ENCODE data around the gene F2. TPM values are rescaled to one million over a fixed set of nuclear protein-coding genes. Genes with fewer than 3 reads are reported as not detected.
"Not testable (repeated sequence)": the region's sequence is repeated elsewhere in the genome, so short reads cannot be mapped to it uniquely, and the experiment has no call there.

The F2 gene
- total RNA-seq, 1 donor from 2014 or later, result 0.71 TPM

DNA sequence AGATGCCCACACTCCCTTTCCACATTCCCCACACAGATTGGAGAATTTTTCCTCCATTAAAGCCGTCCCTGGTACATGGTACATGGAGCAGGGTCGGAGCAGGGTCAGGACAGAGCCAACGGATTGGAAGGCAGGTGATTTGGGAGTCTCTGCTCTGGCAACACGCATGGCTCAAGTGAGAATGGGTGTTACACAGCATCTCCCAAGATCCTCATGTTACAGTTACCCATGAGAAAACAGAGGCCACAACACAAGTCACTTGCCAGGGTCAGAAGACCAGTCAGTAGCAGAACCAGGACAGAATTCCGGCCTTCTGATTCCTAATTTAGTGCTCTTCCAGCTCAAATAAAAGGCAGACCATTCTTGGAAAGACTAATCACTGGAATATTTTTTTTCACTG, 7.7 kb upstream of the F2 start:
- intact Hi-C loops (cut with micrococcal nuclease), result no loop called here

DNA sequence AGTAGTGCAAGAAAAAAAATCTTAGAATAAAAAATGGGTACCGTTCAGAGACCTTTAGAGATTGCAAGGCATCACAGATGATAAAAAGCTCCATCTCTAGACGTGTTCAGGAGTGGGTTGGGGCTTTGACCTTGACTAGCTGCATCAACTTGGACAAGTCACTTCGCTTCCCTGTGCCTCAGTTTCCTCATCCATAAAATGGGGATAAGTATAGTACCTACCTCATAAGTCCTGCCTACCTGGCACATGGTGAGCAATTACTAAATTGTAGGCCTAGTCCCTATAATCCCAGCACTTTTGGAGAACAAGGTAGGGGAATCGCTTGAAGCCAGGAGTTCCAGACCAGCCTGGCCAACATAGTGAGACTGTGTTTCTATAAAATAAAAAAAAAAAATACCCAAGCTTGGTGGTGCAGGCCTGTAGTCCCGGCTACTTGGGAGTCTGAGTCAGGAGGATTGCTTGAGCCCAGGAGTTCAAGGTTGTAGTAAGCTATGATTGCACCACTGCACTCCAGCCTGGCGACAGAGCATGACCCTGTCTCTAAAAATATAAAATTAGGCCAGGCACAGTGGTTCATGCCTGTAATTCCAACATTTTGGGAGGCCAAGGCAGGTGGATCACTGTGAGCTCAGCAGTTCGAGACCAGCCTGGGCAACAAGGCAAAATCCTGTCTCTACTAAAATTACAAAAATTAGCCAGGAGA, 6.0 kb upstream of the F2 start:
- intact Hi-C loops (cut with micrococcal nuclease), result no loop called here

DNA sequence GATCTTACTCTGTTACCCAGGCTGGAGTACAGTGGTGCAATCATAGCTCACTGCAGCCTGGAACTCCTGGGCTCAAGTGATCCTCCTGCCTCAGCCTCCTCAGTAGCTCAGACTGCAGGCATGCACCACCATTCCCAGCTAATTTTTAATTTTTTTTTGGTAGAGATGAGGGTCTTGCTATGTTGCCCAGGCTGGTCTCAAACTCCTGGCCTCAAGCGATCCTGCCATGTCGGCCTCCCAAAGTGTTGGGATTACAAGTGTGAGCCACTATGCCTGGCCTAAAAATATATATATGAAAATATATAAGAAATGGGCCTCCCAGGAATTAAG, 1.2 kb upstream of the F2 start:
- intact Hi-C loops (cut with micrococcal nuclease), result not testable (repeated sequence)

DNA sequence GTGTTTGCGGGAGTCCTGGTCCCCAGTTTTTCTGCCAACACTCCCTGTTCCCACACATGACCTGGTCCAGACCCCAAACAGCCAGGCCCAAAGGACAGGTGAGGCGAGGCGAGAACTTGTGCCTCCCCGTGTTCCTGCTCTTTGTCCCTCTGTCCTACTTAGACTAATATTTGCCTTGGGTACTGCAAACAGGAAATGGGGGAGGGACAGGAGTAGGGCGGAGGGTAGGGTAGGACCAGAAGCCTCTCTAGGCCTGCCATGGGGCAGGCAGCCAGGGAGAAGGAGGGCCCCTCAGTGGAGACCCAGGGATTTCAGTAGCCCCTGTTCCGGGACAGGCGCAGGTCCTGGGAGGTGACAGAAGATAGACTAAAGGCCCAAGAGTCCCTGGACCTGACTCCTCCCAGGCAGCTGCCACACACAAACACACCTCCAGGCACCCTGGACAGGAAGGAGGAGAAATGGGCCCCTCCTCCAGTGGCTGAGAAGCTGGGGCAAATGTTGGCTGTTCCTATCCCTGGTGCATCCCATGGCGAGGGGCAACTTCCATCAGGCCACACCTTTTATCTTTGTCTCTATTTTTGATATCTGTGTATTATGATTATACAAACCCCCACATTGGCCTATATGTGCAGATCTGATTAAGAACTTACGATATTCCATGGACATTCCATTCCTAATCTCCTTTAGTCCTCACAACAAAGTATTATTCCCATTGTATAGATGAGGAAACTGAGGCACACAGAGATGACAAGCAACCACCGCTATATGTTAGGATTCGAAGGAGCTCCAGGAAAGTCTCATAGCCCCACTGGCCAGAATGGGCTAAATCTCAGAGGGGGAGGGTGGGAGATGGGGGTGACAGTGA, 626 bp upstream of the F2 start:
- intact Hi-C loops (cut with micrococcal nuclease), result no loop called here

DNA sequence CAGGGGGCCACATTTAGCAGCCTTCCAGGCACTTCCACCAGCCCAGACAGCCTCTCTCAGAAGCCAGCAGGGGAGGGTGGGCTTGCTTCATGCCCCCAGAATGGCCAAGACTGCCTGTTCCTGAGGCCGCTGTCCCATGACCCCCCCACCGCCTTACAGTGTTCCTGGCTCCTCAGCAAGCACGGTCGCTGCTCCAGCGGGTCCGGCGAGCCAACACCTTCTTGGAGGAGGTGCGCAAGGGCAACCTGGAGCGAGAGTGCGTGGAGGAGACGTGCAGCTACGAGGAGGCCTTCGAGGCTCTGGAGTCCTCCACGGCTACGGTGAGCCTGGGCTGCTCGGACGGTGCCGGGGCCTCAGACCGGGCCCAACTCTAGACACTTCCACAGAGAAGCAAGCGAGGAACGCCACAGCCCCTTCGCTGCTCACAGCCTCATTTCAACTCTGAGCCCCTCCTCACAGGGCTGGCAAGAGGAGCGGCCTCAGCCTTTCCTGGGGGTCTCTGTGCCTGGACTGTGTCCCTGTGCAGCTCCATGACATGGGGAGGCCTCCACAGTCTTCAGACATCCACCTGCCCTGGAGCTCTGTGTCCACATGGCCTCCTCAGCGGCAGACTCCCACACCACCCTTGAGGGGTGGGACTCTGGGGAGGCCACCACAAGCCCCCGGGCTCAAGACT, 668 bp downstream of the F2 start:
- intact Hi-C loops (cut with micrococcal nuclease), result no loop called here

DNA sequence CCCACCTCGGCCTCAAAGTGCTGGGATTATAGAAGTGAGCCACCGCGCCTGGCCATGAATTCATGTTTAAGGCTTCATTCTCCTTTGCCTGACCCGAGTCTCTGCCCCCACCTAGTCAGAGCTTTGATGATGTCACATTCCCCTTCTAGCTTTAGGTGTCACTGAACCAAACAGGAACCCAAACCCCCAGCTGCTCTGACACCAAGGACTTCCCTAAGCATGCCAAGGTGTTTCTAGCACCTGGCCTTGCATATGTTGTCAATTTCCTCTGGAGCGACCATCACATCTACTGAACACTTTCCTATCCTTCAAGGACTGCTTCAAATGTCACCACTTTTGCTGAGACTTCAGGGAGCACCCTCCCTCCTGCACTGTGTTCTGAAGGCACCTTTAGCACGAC, 2.3 kb downstream of the F2 start:
- intact Hi-C loops (cut with micrococcal nuclease), result no loop called here

DNA sequence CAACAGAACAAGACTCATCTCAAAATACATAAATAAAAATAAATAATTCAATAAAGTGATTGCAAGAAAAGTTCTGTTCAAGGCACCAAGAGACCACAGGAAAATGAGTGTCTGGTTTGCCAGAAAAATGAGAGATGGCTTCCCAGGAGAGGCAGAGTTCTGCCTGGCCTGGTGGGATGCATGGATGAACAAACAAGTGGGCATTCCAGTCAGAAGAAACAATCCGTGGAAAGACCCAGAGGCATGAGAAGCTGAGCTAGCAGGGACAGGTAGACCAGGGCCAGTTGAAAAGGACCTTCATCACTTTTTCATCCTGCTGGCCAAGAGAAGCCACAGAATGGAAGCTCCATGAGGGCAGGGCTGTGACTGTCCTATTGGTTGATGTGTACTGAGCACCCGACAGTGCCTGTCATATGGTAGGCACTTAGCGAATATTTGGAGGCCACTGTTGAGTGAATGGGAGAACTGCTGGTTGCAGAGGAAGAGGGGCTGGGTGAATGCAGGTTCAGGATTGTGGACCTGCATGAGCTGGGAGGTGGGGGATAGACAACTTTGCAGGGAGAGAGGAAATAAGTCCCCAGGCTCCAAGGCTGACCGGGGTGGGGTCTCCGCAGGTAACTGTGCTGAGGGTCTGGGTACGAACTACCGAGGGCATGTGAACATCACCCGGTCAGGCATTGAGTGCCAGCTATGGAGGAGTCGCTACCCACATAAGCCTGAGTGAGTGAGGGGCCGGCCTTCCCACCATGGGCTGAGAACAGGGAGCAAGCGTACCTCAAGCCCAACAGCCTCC, 3.7 kb downstream of the F2 start:
- intact Hi-C loops (cut with micrococcal nuclease), result no loop called here

DNA sequence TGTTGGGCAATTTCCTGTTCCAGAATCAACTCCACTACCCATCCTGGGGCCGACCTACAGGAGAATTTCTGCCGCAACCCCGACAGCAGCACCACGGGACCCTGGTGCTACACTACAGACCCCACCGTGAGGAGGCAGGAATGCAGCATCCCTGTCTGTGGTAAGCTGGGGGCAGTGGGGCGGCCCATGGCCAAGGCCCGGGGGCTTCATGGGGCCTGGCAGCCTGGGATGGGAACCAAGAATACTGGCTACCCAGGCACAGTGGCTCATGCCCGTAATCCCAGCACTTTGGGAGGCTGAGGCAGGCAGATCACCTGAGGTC, 4.3 kb downstream of the F2 start:
- intact Hi-C loops (cut with micrococcal nuclease), result no loop called here

DNA sequence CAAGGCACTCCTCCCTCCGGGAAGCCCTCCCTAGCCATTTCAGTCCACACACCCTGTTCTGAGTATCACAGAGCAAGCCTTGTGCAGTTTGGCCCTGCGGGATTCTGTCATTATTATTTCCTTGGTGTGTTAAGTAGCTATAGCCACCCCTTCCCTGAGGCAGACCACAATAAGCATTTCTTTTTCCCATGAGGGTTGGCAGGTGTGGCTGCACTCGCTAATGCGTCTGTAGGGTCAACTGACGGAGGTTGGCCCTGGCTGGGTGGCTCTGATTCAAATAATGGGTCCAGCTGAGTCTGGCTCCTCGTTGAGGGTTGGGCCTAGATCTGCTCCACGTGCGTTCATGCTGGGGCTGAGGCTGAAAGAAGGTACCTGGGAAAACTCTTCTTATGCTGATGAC, 5.1 kb downstream of the F2 start:
- intact Hi-C loops (cut with micrococcal nuclease), result no loop called here

DNA sequence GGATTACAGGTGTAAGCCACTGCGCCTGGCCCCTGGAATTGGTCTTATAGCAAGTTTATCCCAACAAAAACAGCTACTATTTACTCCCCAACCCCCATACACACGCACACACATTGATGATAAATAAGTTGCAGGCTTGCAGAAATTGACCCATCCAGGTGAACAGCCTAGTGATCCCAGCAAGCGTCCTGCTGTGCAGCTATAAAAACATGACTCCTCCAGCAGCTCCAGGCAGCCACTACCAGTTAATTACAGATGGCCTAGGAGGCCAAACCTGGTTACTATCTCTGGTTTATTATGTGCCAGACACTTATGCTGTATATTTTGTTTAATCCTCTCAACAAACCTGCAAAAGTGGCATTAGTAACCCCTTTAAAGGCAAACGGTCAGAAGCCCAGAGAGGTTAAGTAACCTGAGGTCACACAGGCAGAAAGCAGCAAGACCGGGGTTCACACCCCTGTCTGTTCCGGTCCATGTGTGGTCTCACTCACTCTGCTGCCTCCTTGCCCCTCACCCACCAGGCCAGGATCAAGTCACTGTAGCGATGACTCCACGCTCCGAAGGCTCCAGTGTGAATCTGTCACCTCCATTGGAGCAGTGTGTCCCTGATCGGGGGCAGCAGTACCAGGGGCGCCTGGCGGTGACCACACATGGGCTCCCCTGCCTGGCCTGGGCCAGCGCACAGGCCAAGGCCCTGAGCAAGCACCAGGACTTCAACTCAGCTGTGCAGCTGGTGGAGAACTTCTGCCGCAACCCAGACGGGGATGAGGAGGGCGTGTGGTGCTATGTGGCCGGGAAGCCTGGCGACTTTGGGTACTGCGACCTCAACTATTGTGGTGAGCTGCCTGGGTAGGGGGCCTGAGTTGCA, 6.6 kb downstream of the F2 start:
- intact Hi-C loops (cut with micrococcal nuclease), result no loop called here

DNA sequence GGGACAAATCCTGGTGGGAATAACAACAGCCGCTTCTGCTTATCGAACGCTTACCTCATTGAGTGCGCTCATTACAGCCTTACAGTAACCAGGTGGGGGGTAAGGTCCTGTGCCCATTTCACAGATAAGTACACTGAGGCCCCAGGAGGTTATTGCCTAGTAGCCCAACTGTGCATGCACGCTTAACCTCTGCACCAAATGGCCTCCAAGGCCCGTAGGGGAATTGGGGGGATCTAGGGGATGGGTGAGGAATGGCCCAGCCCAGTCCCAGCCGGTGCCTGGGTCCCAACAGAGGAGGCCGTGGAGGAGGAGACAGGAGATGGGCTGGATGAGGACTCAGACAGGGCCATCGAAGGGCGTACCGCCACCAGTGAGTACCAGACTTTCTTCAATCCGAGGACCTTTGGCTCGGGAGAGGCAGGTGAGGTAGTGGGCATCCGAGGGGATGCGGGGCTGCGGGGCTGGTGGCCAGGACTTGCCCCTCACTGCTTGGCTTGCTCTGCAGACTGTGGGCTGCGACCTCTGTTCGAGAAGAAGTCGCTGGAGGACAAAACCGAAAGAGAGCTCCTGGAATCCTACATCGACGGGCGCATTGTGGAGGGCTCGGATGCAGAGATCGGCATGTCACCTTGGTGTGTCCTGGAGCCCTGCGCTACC, 7.3 kb downstream of the F2 start:
- intact Hi-C loops (cut with micrococcal nuclease), result no loop called here

DNA sequence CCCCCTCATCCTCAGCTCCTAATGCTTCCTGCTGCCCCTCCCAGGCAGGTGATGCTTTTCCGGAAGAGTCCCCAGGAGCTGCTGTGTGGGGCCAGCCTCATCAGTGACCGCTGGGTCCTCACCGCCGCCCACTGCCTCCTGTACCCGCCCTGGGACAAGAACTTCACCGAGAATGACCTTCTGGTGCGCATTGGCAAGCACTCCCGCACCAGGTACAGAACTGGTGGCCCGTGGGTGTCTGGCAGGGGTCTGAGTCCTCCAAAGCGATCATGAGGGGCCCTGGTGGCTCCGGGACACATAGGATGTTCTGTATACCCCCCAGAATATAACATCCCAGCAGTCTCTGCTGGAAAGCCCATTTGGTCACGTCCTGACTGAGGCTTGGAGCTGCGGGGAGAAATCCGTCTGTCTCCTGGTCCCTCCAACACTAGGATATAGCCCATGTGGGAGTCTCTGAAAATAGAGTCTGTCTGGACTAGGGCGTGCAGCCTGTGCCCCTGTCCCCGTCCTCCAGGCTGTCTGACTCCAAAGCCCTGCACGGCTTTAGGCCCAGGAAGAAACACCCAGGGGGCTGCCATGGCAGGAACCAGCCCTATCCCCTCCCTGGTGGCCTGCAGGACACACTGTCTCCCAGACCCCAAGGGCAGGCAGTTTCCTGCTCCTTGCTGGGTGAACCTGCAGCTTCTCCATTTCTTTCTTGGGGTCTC, 9.1 kb downstream of the F2 start:
- intact Hi-C loops (cut with micrococcal nuclease), result no loop called here

DNA sequence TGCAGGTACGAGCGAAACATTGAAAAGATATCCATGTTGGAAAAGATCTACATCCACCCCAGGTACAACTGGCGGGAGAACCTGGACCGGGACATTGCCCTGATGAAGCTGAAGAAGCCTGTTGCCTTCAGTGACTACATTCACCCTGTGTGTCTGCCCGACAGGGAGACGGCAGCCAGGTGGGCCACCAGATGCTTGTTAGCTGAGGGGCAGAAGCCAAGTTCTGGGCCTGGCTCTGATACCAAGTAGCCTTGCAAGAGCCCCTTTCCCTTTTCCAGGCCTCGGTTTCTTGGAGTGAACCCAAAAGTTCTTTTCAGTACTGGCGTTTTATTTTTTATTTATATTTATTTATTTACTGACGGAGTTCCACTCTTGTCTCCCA, 9.6 kb downstream of the F2 start:
- intact Hi-C loops (cut with micrococcal nuclease), result no loop called here

DNA sequence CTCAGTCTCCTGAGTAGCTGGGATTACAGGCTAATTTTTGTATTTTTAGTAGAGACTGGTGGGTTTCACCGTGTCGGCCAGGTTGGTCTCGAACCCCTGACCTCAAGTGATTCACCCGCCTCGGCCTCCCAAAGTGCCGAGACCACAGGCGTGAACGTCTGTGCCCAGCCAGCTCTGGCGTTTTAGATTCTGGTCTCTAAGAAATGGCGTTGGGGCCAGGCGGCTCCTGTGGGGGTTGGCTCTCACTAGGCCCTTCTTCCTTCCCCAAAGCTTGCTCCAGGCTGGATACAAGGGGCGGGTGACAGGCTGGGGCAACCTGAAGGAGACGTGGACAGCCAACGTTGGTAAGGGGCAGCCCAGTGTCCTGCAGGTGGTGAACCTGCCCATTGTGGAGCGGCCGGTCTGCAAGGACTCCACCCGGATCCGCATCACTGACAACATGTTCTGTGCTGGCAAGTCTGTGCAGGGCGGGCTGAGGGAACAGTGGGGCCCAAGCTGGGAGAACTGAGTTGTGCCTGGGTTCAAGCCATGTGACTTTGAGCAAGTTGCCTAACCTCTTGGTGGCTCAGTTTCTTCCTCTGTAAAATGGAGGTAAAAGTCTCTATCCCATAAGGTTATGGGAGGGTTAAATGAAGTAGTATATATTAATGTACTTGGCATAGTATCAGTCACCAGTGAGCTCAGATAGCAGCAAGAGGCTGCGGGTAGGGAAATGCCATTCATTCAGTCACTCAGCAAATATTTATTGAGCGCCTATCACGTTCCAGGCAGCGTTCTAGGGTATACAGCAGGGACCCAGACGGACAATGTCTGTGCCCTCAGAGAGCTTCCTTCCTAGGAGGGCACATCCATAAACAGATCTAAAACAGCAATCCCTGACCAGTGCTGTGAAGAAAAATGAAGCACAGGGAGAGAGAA, 10.4 kb downstream of the F2 start:
- intact Hi-C loops (cut with micrococcal nuclease), result no loop called here

DNA sequence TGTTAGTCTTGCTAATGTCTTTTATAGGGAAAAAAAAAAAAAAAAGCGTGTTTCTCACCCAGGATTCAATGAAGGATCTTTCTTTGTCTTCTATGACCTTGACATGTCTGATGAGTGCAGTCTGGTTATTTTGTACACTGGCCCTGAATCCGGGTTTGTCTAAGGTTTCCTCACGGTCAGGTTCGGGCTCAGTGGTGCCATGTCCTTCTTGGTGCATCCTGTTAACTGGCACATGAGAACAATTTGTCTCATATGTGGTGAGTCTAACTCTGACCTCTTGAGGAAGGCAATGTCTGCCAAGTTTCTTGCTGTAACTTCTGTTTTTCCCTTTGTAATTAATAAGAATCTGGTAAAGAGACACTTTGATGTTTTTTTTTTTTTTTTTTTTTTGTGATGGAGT, 12.5 kb downstream of the F2 start:
- intact Hi-C loops (cut with micrococcal nuclease), result no loop called here

DNA sequence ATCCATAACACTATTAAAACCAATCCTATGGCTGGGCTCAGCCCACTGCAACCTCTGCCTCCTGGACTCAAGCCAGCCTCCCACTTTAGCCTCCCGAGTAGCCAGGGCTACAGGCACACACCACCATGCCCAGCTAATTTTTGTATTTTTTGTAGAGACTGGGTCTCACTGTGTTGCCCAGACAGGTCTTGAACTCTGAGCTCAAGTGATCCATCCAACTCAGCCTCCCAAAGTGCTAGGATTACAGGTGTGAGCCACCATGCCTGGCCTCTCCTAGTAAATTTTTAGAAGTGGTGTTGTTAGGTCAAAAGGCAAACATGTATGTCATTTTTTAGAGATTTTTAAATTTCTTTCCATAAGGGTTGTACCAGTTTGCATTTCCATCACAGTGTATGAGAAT, 14.2 kb downstream of the F2 start:
- intact Hi-C loops (cut with micrococcal nuclease), result no loop called here

DNA sequence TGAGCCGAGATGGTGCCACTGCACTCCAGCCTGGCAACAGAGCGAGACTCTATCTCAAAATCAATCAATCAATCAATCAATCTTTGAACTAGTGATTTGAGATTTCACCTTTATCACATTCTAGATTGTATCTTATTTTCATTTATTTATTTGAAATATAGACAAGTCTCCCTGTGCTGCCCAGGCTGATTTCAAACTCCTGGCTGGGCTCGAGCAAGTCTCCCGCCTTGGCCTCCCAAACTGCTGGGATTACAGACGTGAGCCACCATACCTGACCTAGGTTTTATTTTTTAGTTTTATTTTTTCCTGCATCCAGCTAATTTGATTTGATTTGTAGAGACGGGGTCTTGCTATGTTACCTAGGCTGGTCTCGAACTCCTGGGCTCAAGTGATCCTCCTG, 17.1 kb downstream of the F2 start:
- intact Hi-C loops (cut with micrococcal nuclease), result no loop called here

DNA sequence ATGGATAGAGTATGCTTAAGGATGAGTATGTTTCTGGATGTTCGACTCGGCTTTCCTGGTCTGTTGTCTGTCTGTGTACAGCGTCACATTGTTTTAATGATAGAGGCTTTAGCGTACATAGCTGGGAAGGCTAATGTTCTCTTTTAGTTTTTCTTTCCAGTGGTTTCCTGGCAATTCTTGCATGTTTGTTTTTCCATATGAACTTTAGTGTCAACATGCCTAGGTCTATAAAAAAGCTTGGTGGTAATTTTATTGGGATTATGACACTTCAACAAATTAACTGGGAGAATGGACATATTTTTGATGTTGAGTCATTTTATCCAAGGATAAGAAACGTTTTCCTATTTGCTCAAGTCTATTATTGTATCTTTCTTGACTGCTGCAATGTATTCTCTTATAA, 17.6 kb downstream of the F2 start:
- intact Hi-C loops (cut with micrococcal nuclease), result no loop called here

DNA sequence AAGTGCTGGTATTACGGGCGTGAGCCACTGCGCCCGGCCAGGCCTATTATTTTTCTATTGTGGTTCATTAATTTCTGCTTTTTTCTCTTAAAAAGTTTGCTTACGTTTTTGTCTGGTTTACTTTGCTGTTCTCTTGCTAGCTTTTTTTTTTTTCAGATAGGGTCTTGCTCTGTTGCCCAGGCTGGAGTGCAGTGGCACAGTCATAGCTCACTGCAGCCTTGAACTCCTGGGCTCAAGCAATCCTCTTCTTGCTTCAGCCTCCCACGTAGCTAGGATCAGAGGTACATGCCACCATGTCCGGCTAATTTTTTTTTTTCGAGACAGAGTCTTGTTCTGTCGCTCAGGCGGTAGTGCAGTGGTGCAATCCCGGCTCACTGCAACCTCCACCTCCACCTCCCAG, 18.7 kb downstream of the F2 start:
- intact Hi-C loops (cut with micrococcal nuclease), result no loop called here

All from T-helper 1 cell treated with Interleukin-12 subunit alpha and Interleukin-12 subunit beta and Interleukin-4 antibody, amounts not matched to agents 30 ng/mL and 1 ng/mL, for 36 hours (primary cell).